HEK293 (cell line): ENCODE data around the gene MAPRE3.

Experiments used
- GLI4 ChIP-seq: fragments of 450-650 bp; formaldehyde crosslinking; IDR thresholded peaks from 2 replicates; pipeline ENCODE4 v1.5.1; 2016; ENCODE audit warnings: missing biosample characterization, missing genetic modification characterization
- HOXD13 ChIP-seq: sonication (generic); formaldehyde crosslinking; IDR thresholded peaks from 2 replicates; pipeline ENCODE4 v1.8.0; 2022; ENCODE audit warnings: missing genetic modification reagents, borderline replicate concordance
- KLF9 ChIP-seq: fragments of 450-650 bp; formaldehyde crosslinking; IDR thresholded peaks from 2 replicates; pipeline ENCODE4 v1.5.1; 2016; ENCODE audit warnings: missing biosample characterization, missing genetic modification characterization, low read depth
- PATZ1 ChIP-seq: fragments of 450-650 bp; formaldehyde crosslinking; IDR thresholded peaks from 2 replicates; pipeline ENCODE4 v1.5.1; 2016; ENCODE audit warnings: missing biosample characterization, missing genetic modification characterization
- PRDM4 ChIP-seq: fragments of 450-650 bp; formaldehyde crosslinking; IDR thresholded peaks from 2 replicates; pipeline ENCODE4 v1.5.1; 2017; ENCODE audit warnings: missing biosample characterization, missing genetic modification characterization
- REST ChIP-seq: fragments of 450-650 bp; formaldehyde crosslinking; IDR thresholded peaks from 2 replicates; pipeline ENCODE4 v1.5.1; 2016; ENCODE audit warnings: missing biosample characterization, missing genetic modification characterization
- SP2 ChIP-seq: fragments of 450-650 bp; formaldehyde crosslinking; IDR thresholded peaks from 2 replicates; pipeline ENCODE4 v1.5.1; 2016; ENCODE audit warnings: missing biosample characterization, missing genetic modification characterization
- SP3 ChIP-seq: fragments of 450-650 bp; formaldehyde crosslinking; IDR thresholded peaks from 2 replicates; pipeline ENCODE4 v1.5.1; 2016; ENCODE audit warnings: missing biosample characterization, missing genetic modification characterization
- ZBTB10 ChIP-seq: fragments of 450-650 bp; formaldehyde crosslinking; IDR thresholded peaks from 2 replicates; pipeline ENCODE4 v1.5.1; 2016; ENCODE audit warnings: missing biosample characterization, missing genetic modification characterization
- ZEB2 ChIP-seq: fragments of 450-650 bp; formaldehyde crosslinking; IDR thresholded peaks from 2 replicates; pipeline ENCODE4 v1.5.1; 2016; ENCODE audit warnings: missing biosample characterization, missing genetic modification characterization
- ZNF10 ChIP-seq: fragments of 450-650 bp; formaldehyde crosslinking; IDR thresholded peaks from 2 replicates; pipeline ENCODE4 v1.5.1; 2017; ENCODE audit warnings: missing biosample characterization, missing genetic modification characterization
- ZNF132 ChIP-seq: fragments of 450-650 bp; formaldehyde crosslinking; IDR thresholded peaks from 2 replicates; pipeline ENCODE4 v1.5.1; 2017; ENCODE audit warnings: missing biosample characterization, missing genetic modification characterization, borderline replicate concordance
- ZNF133 ChIP-seq: fragments of 450-650 bp; formaldehyde crosslinking; IDR thresholded peaks from 2 replicates; pipeline ENCODE4 v1.5.1; 2016; ENCODE audit warnings: missing biosample characterization, missing genetic modification characterization
- ZNF146 ChIP-seq: fragments of 450-650 bp; formaldehyde crosslinking; IDR thresholded peaks from 2 replicates; pipeline ENCODE4 v1.5.1; 2016; ENCODE audit warnings: missing biosample characterization, missing genetic modification characterization
- ZNF157 ChIP-seq: fragments of 450-650 bp; formaldehyde crosslinking; IDR thresholded peaks from 2 replicates; pipeline ENCODE4 v1.5.1; 2016; ENCODE audit warnings: missing biosample characterization, missing genetic modification characterization
- ZNF248 ChIP-seq: fragments of 450-650 bp; formaldehyde crosslinking; IDR thresholded peaks from 2 replicates; pipeline ENCODE4 v1.5.1; 2017; ENCODE audit warnings: missing biosample characterization, missing genetic modification characterization
- ZNF398 ChIP-seq: fragments of 450-650 bp; formaldehyde crosslinking; IDR thresholded peaks from 2 replicates; pipeline ENCODE4 v1.5.1; 2017; ENCODE audit warnings: missing biosample characterization, missing genetic modification characterization
- ZNF416 ChIP-seq: fragments of 450-650 bp; formaldehyde crosslinking; IDR thresholded peaks from 2 replicates; pipeline ENCODE4 v1.5.1; 2016; ENCODE audit warnings: missing biosample characterization, missing genetic modification characterization
- ZNF48 ChIP-seq: fragments of 450-650 bp; formaldehyde crosslinking; IDR thresholded peaks from 2 replicates; pipeline ENCODE4 v1.5.1; 2016; ENCODE audit warnings: missing biosample characterization, missing genetic modification characterization
- ZNF530 ChIP-seq: fragments of 450-650 bp; formaldehyde crosslinking; IDR thresholded peaks from 2 replicates; pipeline ENCODE4 v1.5.1; 2016; ENCODE audit warnings: low read depth, missing biosample characterization, missing genetic modification characterization
- ZNF549 ChIP-seq: fragments of 450-650 bp; IDR thresholded peaks from 2 replicates; pipeline ENCODE4 v1.5.1; 2018; ENCODE audit warnings: missing biosample characterization, missing genetic modification characterization, mild to moderate bottlenecking, inconsistent platforms, moderate library complexity
- ZNF561 ChIP-seq: fragments of 450-650 bp; IDR thresholded peaks from 2 replicates; pipeline ENCODE4 v1.5.1; 2018; ENCODE audit warnings: missing biosample characterization, missing genetic modification characterization, borderline replicate concordance
- ZNF580 ChIP-seq: fragments of 450-650 bp; formaldehyde crosslinking; IDR thresholded peaks from 2 replicates; pipeline ENCODE4 v1.5.1; 2016; ENCODE audit warnings: missing biosample characterization, missing genetic modification characterization
- ZNF585B ChIP-seq: fragments of 450-650 bp; formaldehyde crosslinking; IDR thresholded peaks from 2 replicates; pipeline ENCODE4 v1.5.1; 2016; ENCODE audit warnings: missing biosample characterization, missing genetic modification characterization
- ZNF660 ChIP-seq: fragments of 450-650 bp; IDR thresholded peaks from 2 replicates; pipeline ENCODE4 v1.5.1; 2018; ENCODE audit warnings: missing biosample characterization, mild to moderate bottlenecking, missing genetic modification characterization
- ZNF677 ChIP-seq: fragments of 450-650 bp; IDR thresholded peaks from 2 replicates; pipeline ENCODE4 v1.5.0; 2018; ENCODE audit warnings: missing biosample characterization, mild to moderate bottlenecking, missing genetic modification characterization, moderate library complexity
- ZNF701 ChIP-seq: fragments of 450-650 bp; formaldehyde crosslinking; IDR thresholded peaks from 2 replicates; pipeline ENCODE4 v1.5.1; 2016; ENCODE audit warnings: missing biosample characterization, missing genetic modification characterization
- ZNF777 ChIP-seq: fragments of 450-650 bp; formaldehyde crosslinking; IDR thresholded peaks from 2 replicates; pipeline ENCODE4 v1.5.1; 2017; ENCODE audit warnings: missing biosample characterization, missing genetic modification characterization, borderline replicate concordance

MAPRE3 gene

GRCh38 chr2:26970244-26970927 lies at the start of gene MAPRE3 (continued):
- TF ChIP-seq ZNF398 (tag by site-specific recombination), result peak; percentile 90
- peak; percentile 74 for TF ChIP-seq SP2 (tag by site-specific recombination)
- no peak for TF ChIP-seq ZNF248 (tag by site-specific recombination)
- TF ChIP-seq ZNF157 (tag by site-specific recombination), result no peak
- no peak for TF ChIP-seq ZNF132 (tag by site-specific recombination)
- no peak for TF ChIP-seq GLI4 (tag by site-specific recombination)
- TF ChIP-seq ZNF133 (tag by site-specific recombination), result no peak
- TF ChIP-seq PRDM4 (tag by site-specific recombination), result no peak
- no peak for TF ChIP-seq ZEB2 (tag by site-specific recombination)
- TF ChIP-seq ZNF10 (tag by site-specific recombination), result no peak
- no peak for TF ChIP-seq ZNF701 (tag by site-specific recombination)
- no peak for TF ChIP-seq ZNF585B (tag by site-specific recombination)
- no peak for TF ChIP-seq ZNF677
- 0 out of 2 replicates have a peak, but pooled peaks have one; percentile 21 for TF ChIP-seq KLF9 (tag by site-specific recombination)
- TF ChIP-seq ZNF146 (tag by site-specific recombination), result no peak
- TF ChIP-seq ZNF549 (tag by site-specific recombination), result no peak
- TF ChIP-seq ZNF660, result no peak
- peak; percentile 82 for TF ChIP-seq PATZ1
- TF ChIP-seq ZBTB10 (tag by site-specific recombination), result no peak
- TF ChIP-seq ZNF777 (tag by site-specific recombination), result no peak
- TF ChIP-seq HOXD13, result no peak
- no peak for TF ChIP-seq ZNF561
- no peak for TF ChIP-seq REST (tag by site-specific recombination)
- peak; percentile 17; the same call in 1 of the 2 replicates for TF ChIP-seq SP3 (tag by site-specific recombination)
- TF ChIP-seq ZNF530 (tag by site-specific recombination), result no peak
- TF ChIP-seq ZNF416, result no peak
- TF ChIP-seq ZNF48 (tag by site-specific recombination), result no peak
- TF ChIP-seq ZNF580 (tag by site-specific recombination), result no peak
